Endodermal cell (in vitro differentiated cells): ENCODE data around the gene ASCL4. TPM values are rescaled to one million over a fixed set of nuclear protein-coding genes. Genes with fewer than 3 reads are reported as not detected.

Source experiments
- DNase-seq: peaks from one replicate; pipeline ENCODE4 v3.0.0-alpha.2; 2017
- H3K27ac ChIP-seq: 2 replicates; pipeline ENCODE4 v1.5.1; 2013; ENCODE audit warnings: mild to moderate bottlenecking, low read depth, low read length, moderate library complexity
- H3K27me3 ChIP-seq: 2 replicates; pipeline ENCODE4 v1.6.1; 2013; ENCODE audit warnings: mild to moderate bottlenecking, low read length, moderate library complexity; ENCODE audit not compliant: insufficient read depth, control insufficient read depth, poor library complexity, severe bottlenecking
- H3K36me3 ChIP-seq: 2 replicates; pipeline ENCODE4 v1.7.0; 2013; ENCODE audit warnings: mild to moderate bottlenecking, low read length, moderate library complexity; ENCODE audit not compliant: control insufficient read depth, insufficient read depth
- H3K4me1 ChIP-seq: one replicate; pipeline ENCODE4 v1.7.0; 2013; ENCODE audit warnings: low read length; ENCODE audit not compliant: control insufficient read depth, insufficient read depth
- H3K4me3 ChIP-seq: 2 replicates; pipeline ENCODE4 v1.5.1; 2013; ENCODE audit warnings: mild to moderate bottlenecking, low read length, moderate library complexity
- H3K9ac ChIP-seq: 2 replicates; pipeline ENCODE4 v1.6.1; 2013; ENCODE audit warnings: mild to moderate bottlenecking, low read length, moderate library complexity; ENCODE audit not compliant: poor library complexity, severe bottlenecking; ENCODE audit errors: extremely low read depth
- H3K9me3 ChIP-seq: 2 replicates; pipeline ENCODE4 v1.6.1; 2013; ENCODE audit warnings: mild to moderate bottlenecking, low read length, moderate library complexity; ENCODE audit not compliant: control insufficient read depth
- H3K27ac Mint-ChIP-seq: 2 replicates; pipeline ENCODE4 v1.8.0; 2020; ENCODE audit warnings: mixed read lengths
- H3K27me3 Mint-ChIP-seq: 2 replicates; pipeline ENCODE4 v1.8.0; 2021; ENCODE audit warnings: mild to moderate bottlenecking, mixed read lengths; ENCODE audit not compliant: insufficient read depth
- H3K36me3 Mint-ChIP-seq: 2 replicates; pipeline ENCODE4 v1.8.0; 2020; ENCODE audit warnings: low read depth, mixed read lengths
- H3K4me1 Mint-ChIP-seq: 2 replicates; pipeline ENCODE4 v1.8.0; 2020; ENCODE audit warnings: mixed read lengths
- H3K4me3 Mint-ChIP-seq: 2 replicates; pipeline ENCODE4 v1.8.0; 2020; ENCODE audit warnings: mild to moderate bottlenecking, moderate library complexity, mixed read lengths
- H3K9me3 Mint-ChIP-seq: 2 replicates; pipeline ENCODE4 v1.8.0; 2020; ENCODE audit warnings: mild to moderate bottlenecking, mixed read lengths
- CTCF ChIP-seq: fragments of 200-600 bp; sonication (generic); conservative IDR thresholded peaks from 2 replicates; pipeline ENCODE4 v1.5.0; 2021; ENCODE audit warnings: antibody characterized with exemption, mild to moderate bottlenecking
- WGBS, 2 experiments: methylation state at CpG; one replicate each; pipeline versions ENCODE4 v1.1.5 to v1.1.7; 2013; ENCODE audit warnings: missing lambda C conversion rate in 2 of 2, mixed read lengths in 1 of 2; ENCODE audit not compliant: insufficient coverage in 1 of 2, insufficient read length in 1 of 2; 5-methylcytosine and 5-hydroxymethylcytosine counted together
- total RNA-seq, 2 donors: library from RNA; stranded (reverse); fragmentation: NEBNext Ultra II Directional in 1 of 2; extraction: Animal tissue kit (Norgen Biotek cat#: 25700) in 1 of 2; gene quantifications; 2 replicates in 1 of 2; 3 replicates in 1 of 2; pipeline ENCODE4 v1.2.1, GENCODE V29; 2021

ASCL4 gene
- total RNA-seq, 2 donors from 2014 or later = not detected

- no peak for TF ChIP-seq CTCF
- no peak overlapping the region for H3K27ac Mint-ChIP-seq
- H3K9me3 Mint-ChIP-seq = peaks cover 5% of the 10 kb centered on the region
- H3K9ac ChIP-seq = no peak overlapping the region
- H3K27me3 ChIP-seq = no peaks in the 10 kb centered on the region
- no peak overlapping the region for H3K4me3 Mint-ChIP-seq
- H3K4me1 ChIP-seq = no peaks in the 10 kb centered on the region
- H3K9me3 ChIP-seq = no peaks in the 10 kb centered on the region
- H3K27me3 Mint-ChIP-seq = peaks cover 2% of the 10 kb centered on the region
- peaks cover 23% of the 10 kb centered on the region for H3K36me3 Mint-ChIP-seq
- H3K36me3 ChIP-seq = peaks cover 34% of the 10 kb centered on the region
- H3K4me1 Mint-ChIP-seq = peaks cover 5% of the 10 kb centered on the region
- WGBS, 2 experiments = 93 to 100% methylated on average over 3 to 4 of the region's 4 CpGs
- DNase-seq = no peak
- no peak overlapping the region for H3K27ac ChIP-seq
- H3K4me3 ChIP-seq = no peak overlapping the region
These were observed 43.1 kb upstream of the ASCL4 start for GRCh38 chr12:107731366-107731765.

GRCh38 chr12:107732365-107732764, 42.1 kb upstream of the ASCL4 start:
- Histone ChIP-seq H3K27ac (no peak overlapping the region), H3K4me3 (no peak overlapping the region), H3K4me1 (no peaks in the 10 kb centered on the region), H3K27me3 (no peaks in the 10 kb centered on the region), H3K36me3 (peaks cover 44% of the 10 kb centered on the region), H3K9ac (no peak overlapping the region), H3K9me3 (no peaks in the 10 kb centered on the region)
- Mint-ChIP-seq H3K4me3 (no peak overlapping the region), H3K36me3 (peaks cover 31% of the 10 kb centered on the region), H3K27me3 (no peaks in the 10 kb centered on the region), H3K9me3 (peaks cover 1% of the 10 kb centered on the region), H3K4me1 (peaks cover 5% of the 10 kb centered on the region), H3K27ac (no peak overlapping the region)
- WGBS, 2 experiments = 89% methylated on average over 3 of the region's 3 CpGs; no CpG with 5 or more reads in 1 of the 2 experiments
- TF ChIP-seq CTCF = no peak
- peak; percentile 64 for DNase-seq

GRCh38 chr12:107734139-107734538, 40.4 kb upstream of the ASCL4 start:
- H3K36me3 Mint-ChIP-seq = peaks cover 48% of the 10 kb centered on the region
- Histone ChIP-seq H3K4me1 (no peaks in the 10 kb centered on the region), H3K27ac (no peak overlapping the region), H3K4me3 (no peak overlapping the region), H3K9ac (no peak overlapping the region), H3K36me3 (peaks cover 62% of the 10 kb centered on the region), H3K27me3 (no peaks in the 10 kb centered on the region), H3K9me3 (no peaks in the 10 kb centered on the region)
- no peak overlapping the region for H3K4me3 Mint-ChIP-seq
- H3K27ac Mint-ChIP-seq = no peak overlapping the region
- 92 to 100% methylated on average over 2 to 5 of the region's 5 CpGs for WGBS, 2 experiments
- DNase-seq = no peak
- no peak for TF ChIP-seq CTCF
- no peaks in the 10 kb centered on the region for H3K9me3 Mint-ChIP-seq
- H3K4me1 Mint-ChIP-seq = peaks cover 5% of the 10 kb centered on the region
- H3K27me3 Mint-ChIP-seq = no peaks in the 10 kb centered on the region
